Right lobe of liver (tissue), 6 donors: ENCODE results near the gene CFAP46. TPM values are rescaled to one million over a fixed set of nuclear protein-coding genes. Genes with fewer than 3 reads are reported as not detected.
"Not testable (repeated sequence)": the region's sequence is repeated elsewhere in the genome, so short reads cannot be mapped to it uniquely, and the experiment has no call there.

Experiments used
- ATAC-seq, 4 donors: fragments of 200-7000 bp; cut with Tn5 transposase; one replicate each; pipeline ENCODE4 v1.9.1; 2020; ENCODE audit warnings: mild to moderate bottlenecking in 4 of 4, moderate library complexity in 4 of 4
- DNase-seq, 3 donors: peaks; one replicate each; pipeline ENCODE4 v3.0.0-alpha.2; 2020
- H3K27ac ChIP-seq, 3 donors: fragments of 200-600 bp; one replicate each; pipeline ENCODE4 v1.8.0; 2022
- H3K27me3 ChIP-seq, 2 donors: fragments of 200-600 bp; one replicate each; pipeline ENCODE4 v1.8.0; 2022
- H3K36me3 ChIP-seq, 4 donors: fragments of 200-600 bp; sonication (generic) in 1 of 4; one replicate each; pipeline versions ENCODE4 v1.5.1 to v1.8.0; 2017 to 2022; ENCODE audit warnings: control low read depth in 1 of 4
- H3K4me1 ChIP-seq, 4 donors: fragments of 200-600 bp; sonication (generic) in 1 of 4; one replicate each; pipeline versions ENCODE4 v1.5.1 to v1.8.0; 2017 to 2022; ENCODE audit warnings: control low read depth in 1 of 4
- H3K4me3 ChIP-seq, 3 donors: fragments of 200-600 bp; one replicate each; pipeline ENCODE4 v1.8.0; 2022
- H3K9me3 ChIP-seq, 4 donors: fragments of 200-600 bp; sonication (generic) in 1 of 4; one replicate each; pipeline versions ENCODE4 v1.5.1 to v1.8.0; 2017 to 2022; ENCODE audit warnings: control low read depth in 1 of 4
- CTCF ChIP-seq, 4 donors: fragments of 200-600 bp in 3 of 4; fragments of 450-650 bp in 1 of 4; IDR thresholded peaks; one replicate each; pipeline versions ENCODE4 v1.5.1 to v1.8.0; 2016 to 2022; ENCODE audit warnings: antibody characterized with exemption in 4 of 4, mild to moderate bottlenecking in 2 of 4
- POLR2A ChIP-seq: fragments of 450-650 bp; IDR thresholded peaks from one replicate; pipeline ENCODE4 v1.6.1; 2017; ENCODE audit warnings: antibody characterized with exemption, mild to moderate bottlenecking
- WGBS: methylation state at CpG from one replicate; pipeline ENCODE4 v1.1.6; 2018; ENCODE audit warnings: low coverage, low lambda C conversion rate; ENCODE audit not compliant: insufficient coverage; ENCODE audit errors: missing lambda C conversion rate; 5-methylcytosine and 5-hydroxymethylcytosine counted together
- intact Hi-C, 2 donors: fragments of 100-400 bp; cut with DNase I; formaldehyde crosslinking; loops; one replicate each; pipeline versions ENCODE4 v1.11.2 to v1.14.1; 2022
- total RNA-seq, 6 experiments: library from RNA; depleted of rRNA in 2 of 6; stranded (reverse); fragments of >200 nt in 2 of 6; fragmentation: NEBNext Ultra II Directional in 3 of 6; extraction: Animal tissue kit (Norgen Biotek cat#: 25700) in 3 of 6; gene quantifications; one replicate each; pipeline versions ENCODE4 v1.1.0 to v1.2.4, GENCODE V29; 2016 to 2023
- donor health status: DM: no; HTN: yes; CAD: no.
- donor health status: DM: no; HTN: no; CAD: no.
- donor health status: DM: no; HTN: no; CAD: no.
- donor health status: DM: no; HTN: yes; CAD: no.
- donor health status: DM: no; HTN: yes; CAD: no.

The CFAP46 gene
- total RNA-seq, 6 experiments from 2014 or later = 0.16 to 0.67 (median 0.32) TPM

GRCh38 chr10:132934953-132935352 is 7.4 kb downstream of the CFAP46 start:
- no peak for TF ChIP-seq POLR2A
- TF ChIP-seq CTCF (IDR thresholded peaks at IDR 0.05) = no peak
- Histone ChIP-seq H3K27ac (no peak overlapping the region), H3K36me3 (no peaks in the 10 kb centered on the region), H3K9me3 (no peaks in the 10 kb centered on the region), H3K27me3 (no peaks in the 10 kb centered on the region), H3K4me1 (no peaks in the 10 kb centered on the region), H3K4me3 (no peak overlapping the region)
- DNase-seq = no peak
- intact Hi-C loops = no loop called here
- WGBS = 85% methylated on average over 6 of the region's 6 CpGs
- no peak for ATAC-seq

GRCh38 chr10:132933308-132934042 is 8.9 kb downstream of the CFAP46 start:
- TF ChIP-seq CTCF (IDR thresholded peaks at IDR 0.05) (no peak), POLR2A (no peak)
- intact Hi-C loops = no loop called here
- no peaks in the 10 kb centered on the region for H3K27me3 ChIP-seq
- no peak overlapping the region for H3K27ac ChIP-seq
- ATAC-seq (peak in 1 of 4 donors; percentile 9), DNase-seq (peak in 2 of 3 donors; percentile 15 to 48)
- H3K4me3 ChIP-seq = no peak overlapping the region
- no peaks in the 10 kb centered on the region for H3K36me3 ChIP-seq
- WGBS = no CpG with 5 or more reads among the region's 30 CpGs
- no peaks in the 10 kb centered on the region for H3K9me3 ChIP-seq
- no peaks in the 10 kb centered on the region for H3K4me1 ChIP-seq

- DNase-seq (peak in 1 of 3 donors; percentile 43), ATAC-seq (peak; percentile 36 to 48 (median 40))
- Histone ChIP-seq H3K4me3 (no peak overlapping the region), H3K36me3 (no peaks in the 10 kb centered on the region), H3K27ac (no peak overlapping the region), H3K4me1 (no peaks in the 10 kb centered on the region), H3K9me3 (no peaks in the 10 kb centered on the region), H3K27me3 (no peaks in the 10 kb centered on the region)
- 100% methylated on average over 4 of the region's 25 CpGs for WGBS
- intact Hi-C loops = no loop called here
- TF ChIP-seq POLR2A = no peak
- no peak for TF ChIP-seq CTCF (IDR thresholded peaks at IDR 0.05)
These were observed 9.7 kb downstream of the CFAP46 start for GRCh38 chr10:132932461-132933307.

- DNase-seq, intact Hi-C loops, H3K27ac ChIP-seq, H3K27me3 ChIP-seq, ATAC-seq, H3K9me3 ChIP-seq, H3K36me3 ChIP-seq, H3K4me1 ChIP-seq, H3K4me3 ChIP-seq: not testable (repeated sequence)
- 72% methylated on average over 6 of the region's 6 CpGs for WGBS
These were observed 10.8 kb downstream of the CFAP46 start for GRCh38 chr10:132931258-132932250.

GRCh38 chr10:132930701-132931100 is 11.7 kb downstream of the CFAP46 start:
- DNase-seq, H3K27ac ChIP-seq, H3K36me3 ChIP-seq, H3K4me1 ChIP-seq, H3K4me3 ChIP-seq, intact Hi-C loops, H3K9me3 ChIP-seq, H3K27me3 ChIP-seq, ATAC-seq: not testable (repeated sequence)
- 52% methylated on average over 2 of the region's 3 CpGs for WGBS
